ENCODE measurements around the gene PTTG1. TPM values are rescaled to one million over a fixed set of nuclear protein-coding genes. Genes with fewer than 3 reads are reported as not detected.

Gene PTTG1
- total RNA-seq, 1 experiment from 2014 or later: 239 TPM

GRCh38 chr5:160448886-160449285 is 27.2 kb downstream of the PTTG1 start (continued):
- TF ChIP-seq E2F4 (CRISPR knock-in tag; IDR thresholded peaks at IDR 0.05; ENCODE audit: borderline replicate concordance, low read depth): no peak
- no peak for TF ChIP-seq ATF1 (CRISPR knock-in tag; IDR thresholded peaks at IDR 0.05)
- no peak for TF ChIP-seq ZNF423 (CRISPR knock-in tag; IDR thresholded peaks at IDR 0.05)
- no peak for TF ChIP-seq CBFB (CRISPR knock-in tag; IDR thresholded peaks at IDR 0.05; ENCODE audit: low read depth)
- no peak for TF ChIP-seq AR (CRISPR knock-in tag; IDR thresholded peaks at IDR 0.05)
- TF ChIP-seq ELF4 (CRISPR knock-in tag; IDR thresholded peaks at IDR 0.05; ENCODE audit: low read depth): no peak
- TF ChIP-seq GABPB1 (CRISPR knock-in tag; IDR thresholded peaks at IDR 0.05): no peak
- no peak for TF ChIP-seq ZNF317 (CRISPR knock-in tag; IDR thresholded peaks at IDR 0.05; ENCODE audit: borderline replicate concordance, low read depth)
- no peak for TF ChIP-seq AFF4 (CRISPR knock-in tag; IDR thresholded peaks at IDR 0.05; ENCODE audit: borderline replicate concordance)

DNA sequence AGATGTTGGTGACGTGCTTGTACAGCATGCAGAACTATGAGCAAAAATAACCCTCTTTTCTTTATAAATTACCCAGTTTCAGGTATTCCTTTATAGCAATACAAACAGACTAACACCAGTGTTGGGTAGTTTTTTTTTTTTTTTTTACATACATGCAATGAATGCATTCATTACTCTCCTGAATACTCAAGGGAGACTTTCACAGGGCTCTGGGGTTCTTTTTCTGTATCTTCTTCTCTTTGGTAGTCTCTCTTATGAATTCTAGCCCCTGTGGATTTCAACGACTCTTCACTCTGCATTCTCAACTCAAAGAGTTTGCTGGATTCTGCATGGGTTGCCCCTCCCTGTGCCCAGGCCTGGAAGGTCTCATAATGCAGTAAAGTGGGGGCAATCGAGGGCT is 27.8 kb downstream of the PTTG1 start:
- DNase-seq (ENCODE audit: low spot score): no peak
- no peak for ATAC-seq
- Mint-ChIP-seq H3K27ac (no peak overlapping the region), H3K4me1 (no peaks in the 10 kb centered on the region), H3K4me3 (no peak overlapping the region), H3K9me3 (peaks cover 18% of the 10 kb centered on the region; the same call in 1 of the 2 replicates), H3K36me3 (no peaks in the 10 kb centered on the region), H3K27me3 (ENCODE audit: low read depth) (no peaks in the 10 kb centered on the region; the same call in 1 of the 2 replicates)
- ChIA-PET CTCF (interaction anchor here (1.3 kb wide), 1 partner anchor 11 kb away, joined by 5 read pairs; no protein-coding TSS in a partner anchor), POLR2A (no interaction called here)
- no peak for TF ChIP-seq RELA (CRISPR knock-in tag; IDR thresholded peaks at IDR 0.05; ENCODE audit: borderline replicate concordance)
- no peak for TF ChIP-seq HMGA2 (CRISPR knock-in tag; IDR thresholded peaks at IDR 0.05)
- no peak for TF ChIP-seq ARID4B (CRISPR knock-in tag; IDR thresholded peaks at IDR 0.05; ENCODE audit: borderline replicate concordance)

All from WTC11 (cell line).